ENCODE data around the gene SP140L.
"Not testable (repeated sequence)": the region's sequence is repeated elsewhere in the genome, so short reads cannot be mapped to it uniquely, and the experiment has no call there.

Gene SP140L

GRCh38 chr2:230425377-230425776 lies 98.4 kb downstream of the SP140L start:
- Histone ChIP-seq H3K9me3 (ENCODE audit: control insufficient read depth, low read length) (peaks cover 10% of the 10 kb centered on the region), H3K9ac (ENCODE audit: low read length) (no peak overlapping the region), H3K4me3 (ENCODE audit: low read length) (peak overlapping the region; percentile 4), H3K27me3 (replicated peaks; ENCODE audit: control insufficient read depth, insufficient read depth, low read length) (no peaks in the 10 kb centered on the region), H3K36me3 (ENCODE audit: control insufficient read depth, insufficient read depth, low read length, severe bottlenecking) (peaks cover 13% of the 10 kb centered on the region), H3K4me1 (ENCODE audit: control insufficient read depth, insufficient read depth, low read length) (peaks cover 37% of the 10 kb centered on the region)
- no peak for DNase-seq (ENCODE audit: low read depth)

- peaks cover 27% of the 10 kb centered on the region for H3K4me1 ChIP-seq (ENCODE audit: control insufficient read depth, insufficient read depth, low read length)
- H3K36me3 ChIP-seq (ENCODE audit: control insufficient read depth, insufficient read depth, low read length, severe bottlenecking): peaks cover 20% of the 10 kb centered on the region
- no peak overlapping the region for H3K9ac ChIP-seq (ENCODE audit: low read length)
- DNase-seq (ENCODE audit: low read depth): no peak
- H3K4me3 ChIP-seq (ENCODE audit: low read length): no peak overlapping the region
- H3K9me3 ChIP-seq (ENCODE audit: control insufficient read depth, low read length): peaks cover 10% of the 10 kb centered on the region
- no peaks in the 10 kb centered on the region for H3K27me3 ChIP-seq (replicated peaks; ENCODE audit: control insufficient read depth, insufficient read depth, low read length)
These were observed 102.5 kb downstream of the SP140L start for GRCh38 chr2:230429513-230429912.

- Histone ChIP-seq H3K9me3 (ENCODE audit: control insufficient read depth, low read length) (peaks cover 10% of the 10 kb centered on the region), H3K4me1 (ENCODE audit: control insufficient read depth, insufficient read depth, low read length) (peaks cover 27% of the 10 kb centered on the region), H3K27me3 (replicated peaks; ENCODE audit: control insufficient read depth, insufficient read depth, low read length) (no peaks in the 10 kb centered on the region), H3K9ac (ENCODE audit: low read length) (no peak overlapping the region), H3K4me3 (ENCODE audit: low read length) (no peak overlapping the region), H3K36me3 (ENCODE audit: control insufficient read depth, insufficient read depth, low read length, severe bottlenecking) (peaks cover 17% of the 10 kb centered on the region)
- no peak for DNase-seq (ENCODE audit: low read depth)
These were observed 104.2 kb downstream of the SP140L start for GRCh38 chr2:230430957-230431910.

GRCh38 chr2:230434677-230435324 lies 107.8 kb downstream of the SP140L start:
- Histone ChIP-seq H3K36me3 (ENCODE audit: control insufficient read depth, insufficient read depth, low read length, severe bottlenecking) (peaks cover 14% of the 10 kb centered on the region), H3K9me3 (ENCODE audit: control insufficient read depth, low read length) (no peaks in the 10 kb centered on the region), H3K27me3 (replicated peaks; ENCODE audit: control insufficient read depth, insufficient read depth, low read length) (no peaks in the 10 kb centered on the region), H3K4me3 (ENCODE audit: low read length) (peak overlapping the region; percentile 1), H3K4me1 (ENCODE audit: control insufficient read depth, insufficient read depth, low read length) (peaks cover 28% of the 10 kb centered on the region), H3K9ac (ENCODE audit: low read length) (no peak overlapping the region)
- DNase-seq (ENCODE audit: low read depth): no peak

DNA sequence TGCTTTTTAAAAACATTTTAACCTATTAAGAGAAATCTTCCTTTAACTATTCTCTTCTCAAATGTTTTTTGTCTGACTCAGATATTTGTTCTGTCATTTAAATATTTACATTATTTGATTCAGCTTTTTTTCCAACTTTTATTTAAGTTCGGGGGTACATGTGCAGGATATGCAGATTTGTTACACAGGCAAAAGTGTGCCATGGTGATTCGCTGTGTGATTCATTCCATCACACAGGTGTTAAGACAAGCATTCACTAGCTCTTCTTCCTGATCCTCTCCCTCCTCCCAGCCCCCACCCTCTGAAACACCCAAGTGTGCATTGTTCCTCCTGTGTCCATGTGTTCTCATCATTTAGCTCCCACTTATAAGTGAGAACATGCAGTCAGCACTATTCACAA lies 108.4 kb downstream of the SP140L start:
- Histone ChIP-seq H3K4me3 (ENCODE audit: low read length) (peak overlapping the region; percentile 1), H3K4me1 (ENCODE audit: control insufficient read depth, insufficient read depth, low read length) (peaks cover 30% of the 10 kb centered on the region), H3K9ac (ENCODE audit: low read length) (no peak overlapping the region), H3K27me3 (replicated peaks; ENCODE audit: control insufficient read depth, insufficient read depth, low read length) (no peaks in the 10 kb centered on the region), H3K9me3 (ENCODE audit: control insufficient read depth, low read length) (no peaks in the 10 kb centered on the region), H3K36me3 (ENCODE audit: control insufficient read depth, insufficient read depth, low read length, severe bottlenecking) (peaks cover 14% of the 10 kb centered on the region)
- DNase-seq (ENCODE audit: low read depth): no peak

- peaks cover 55% of the 10 kb centered on the region for H3K4me1 ChIP-seq (ENCODE audit: control insufficient read depth, insufficient read depth, low read length)
- H3K9me3 ChIP-seq (ENCODE audit: control insufficient read depth, low read length); H3K4me3 ChIP-seq (ENCODE audit: low read length); H3K27me3 ChIP-seq (replicated peaks; ENCODE audit: control insufficient read depth, insufficient read depth, low read length); DNase-seq (ENCODE audit: low read depth); H3K9ac ChIP-seq (ENCODE audit: low read length): not testable (repeated sequence)
- H3K36me3 ChIP-seq (ENCODE audit: control insufficient read depth, insufficient read depth, low read length, severe bottlenecking): peaks cover 12% of the 10 kb centered on the region
These were observed 112.1 kb downstream of the SP140L start for GRCh38 chr2:230439121-230439520.

GRCh38 chr2:230439590-230439989 lies 112.6 kb downstream of the SP140L start:
- peaks cover 17% of the 10 kb centered on the region for H3K36me3 ChIP-seq (ENCODE audit: control insufficient read depth, insufficient read depth, low read length, severe bottlenecking)
- DNase-seq (ENCODE audit: low read depth): no peak
- H3K4me3 ChIP-seq (ENCODE audit: low read length): no peak overlapping the region
- no peak overlapping the region for H3K9ac ChIP-seq (ENCODE audit: low read length)
- H3K27me3 ChIP-seq (replicated peaks; ENCODE audit: control insufficient read depth, insufficient read depth, low read length): no peaks in the 10 kb centered on the region
- H3K9me3 ChIP-seq (ENCODE audit: control insufficient read depth, low read length): no peaks in the 10 kb centered on the region
- H3K4me1 ChIP-seq (ENCODE audit: control insufficient read depth, insufficient read depth, low read length): peaks cover 50% of the 10 kb centered on the region

DNA sequence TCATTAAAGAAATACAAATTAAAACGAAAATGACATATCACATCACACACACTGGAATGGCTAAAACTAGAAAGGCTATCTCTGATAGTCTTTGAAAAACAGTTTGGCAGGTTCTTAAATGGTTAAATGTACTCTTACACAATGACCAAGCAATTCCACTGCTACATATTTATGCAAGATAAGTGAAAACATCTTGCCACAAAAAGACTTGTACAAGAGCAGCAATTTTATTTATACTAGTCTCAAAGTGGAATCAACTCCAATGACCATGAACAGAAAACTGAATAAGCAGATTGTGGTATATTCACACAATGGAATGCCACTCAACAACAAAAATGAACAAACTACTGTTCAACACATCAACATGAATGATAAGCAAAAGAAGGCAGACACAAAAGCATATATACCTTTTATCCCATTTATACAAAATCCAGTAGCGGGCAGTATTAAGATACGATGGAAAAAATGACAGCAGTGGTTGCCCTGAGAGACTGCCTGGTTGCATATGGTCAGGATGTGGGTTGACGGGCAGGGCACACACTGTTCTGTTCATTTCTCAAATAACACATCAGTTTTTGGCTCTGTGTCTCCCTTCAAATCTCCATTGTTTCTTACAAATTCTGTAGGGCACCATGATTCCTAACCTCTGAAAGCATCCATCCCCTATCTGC lies 114.4 kb downstream of the SP140L start:
- DNase-seq (ENCODE audit: low read depth): peak; percentile 87
- no peaks in the 10 kb centered on the region for H3K27me3 ChIP-seq (replicated peaks; ENCODE audit: control insufficient read depth, insufficient read depth, low read length)
- H3K9ac ChIP-seq (ENCODE audit: low read length): peak overlapping the region; percentile 3
- H3K4me3 ChIP-seq (ENCODE audit: low read length): peak overlapping the region; percentile 26
- peaks cover 32% of the 10 kb centered on the region for H3K36me3 ChIP-seq (ENCODE audit: control insufficient read depth, insufficient read depth, low read length, severe bottlenecking)
- H3K9me3 ChIP-seq (ENCODE audit: control insufficient read depth, low read length): no peaks in the 10 kb centered on the region
- H3K4me1 ChIP-seq (ENCODE audit: control insufficient read depth, insufficient read depth, low read length): peaks cover 40% of the 10 kb centered on the region

GRCh38 chr2:230443541-230443940 lies 116.5 kb downstream of the SP140L start:
- no peak overlapping the region for H3K4me3 ChIP-seq (ENCODE audit: low read length)
- DNase-seq (ENCODE audit: low read depth): peak; percentile 27
- H3K27me3 ChIP-seq (replicated peaks; ENCODE audit: control insufficient read depth, insufficient read depth, low read length): no peaks in the 10 kb centered on the region
- H3K36me3 ChIP-seq (ENCODE audit: control insufficient read depth, insufficient read depth, low read length, severe bottlenecking): peaks cover 48% of the 10 kb centered on the region
- no peaks in the 10 kb centered on the region for H3K9me3 ChIP-seq (ENCODE audit: control insufficient read depth, low read length)
- no peak overlapping the region for H3K9ac ChIP-seq (ENCODE audit: low read length)
- peaks cover 40% of the 10 kb centered on the region for H3K4me1 ChIP-seq (ENCODE audit: control insufficient read depth, insufficient read depth, low read length)

DNA sequence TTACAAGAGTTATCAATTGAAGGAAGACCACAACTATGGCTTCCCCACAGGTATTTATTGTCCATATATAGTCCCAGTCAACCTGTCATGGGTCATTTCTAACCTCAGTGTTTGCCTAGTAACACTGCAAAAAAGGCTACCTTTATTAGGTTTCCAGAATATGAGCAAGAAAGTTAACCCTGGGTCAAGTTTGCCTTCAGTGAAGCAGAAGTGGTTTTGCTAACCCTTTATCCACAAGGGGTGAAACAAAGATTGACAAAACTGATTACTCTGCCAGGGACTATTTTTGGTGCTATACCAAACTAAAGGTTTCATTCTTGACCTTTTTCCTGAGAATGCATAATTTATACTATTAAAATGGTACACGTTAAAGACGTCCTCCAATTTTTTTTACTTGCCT lies 117.8 kb downstream of the SP140L start:
- Histone ChIP-seq H3K4me3 (ENCODE audit: low read length) (no peak overlapping the region), H3K4me1 (ENCODE audit: control insufficient read depth, insufficient read depth, low read length) (peaks cover 31% of the 10 kb centered on the region), H3K36me3 (ENCODE audit: control insufficient read depth, insufficient read depth, low read length, severe bottlenecking) (peaks cover 61% of the 10 kb centered on the region), H3K9me3 (ENCODE audit: control insufficient read depth, low read length) (no peaks in the 10 kb centered on the region), H3K9ac (ENCODE audit: low read length) (no peak overlapping the region), H3K27me3 (replicated peaks; ENCODE audit: control insufficient read depth, insufficient read depth, low read length) (no peaks in the 10 kb centered on the region)
- no peak for DNase-seq (ENCODE audit: low read depth)

DNA sequence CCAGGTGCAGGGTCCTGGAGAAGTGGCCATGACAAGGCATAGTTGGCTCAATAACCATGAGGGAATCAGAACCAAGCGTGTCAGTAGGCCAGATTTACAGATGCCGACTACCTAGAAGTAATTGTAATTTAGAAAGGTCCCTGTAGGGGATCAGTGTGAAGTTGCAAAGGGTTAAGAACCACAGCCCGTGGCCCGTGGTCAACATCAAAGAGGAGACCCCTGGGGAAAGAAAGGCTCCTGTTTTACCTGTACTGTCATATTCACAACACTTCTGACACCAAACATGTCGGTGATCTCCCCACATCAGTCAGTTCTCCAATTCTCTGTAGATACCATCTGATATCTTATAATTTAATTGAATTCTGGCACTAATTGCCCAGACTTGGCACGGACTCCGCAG lies 120.0 kb downstream of the SP140L start:
- H3K27me3 ChIP-seq (replicated peaks; ENCODE audit: control insufficient read depth, insufficient read depth, low read length): no peaks in the 10 kb centered on the region

More for the DNA sequence above, 120.0 kb downstream of the SP140L start:
- no peak overlapping the region for H3K4me3 ChIP-seq (ENCODE audit: low read length)
- peaks cover 83% of the 10 kb centered on the region for H3K36me3 ChIP-seq (ENCODE audit: control insufficient read depth, insufficient read depth, low read length, severe bottlenecking)
- DNase-seq (ENCODE audit: low read depth): no peak
- no peaks in the 10 kb centered on the region for H3K9me3 ChIP-seq (ENCODE audit: control insufficient read depth, low read length)
- peaks cover 14% of the 10 kb centered on the region for H3K4me1 ChIP-seq (ENCODE audit: control insufficient read depth, insufficient read depth, low read length)
- no peak overlapping the region for H3K9ac ChIP-seq (ENCODE audit: low read length)

All from adipocyte (in vitro differentiated cells).